NCI-H1436 treated with DMSO at 0.1 percent for 48 hours (cell line): ENCODE data around the gene CACNB4.
A peak's percentile ranks its signal among the peaks of the same experiment; 100 is the strongest.

ENCODE experiments used
- DNase-seq: peaks from one replicate; lab custom pipeline; 2025; lab: John Stamatoyannopoulos, UW

The CACNB4 gene

GRCh38 chr2:152088006-152088405 lies 10.8 kb downstream of the CACNB4 start:
- DNase-seq, result no peak

GRCh38 chr2:152086231-152086630 lies 12.6 kb downstream of the CACNB4 start:
- peak; percentile 69 for DNase-seq

- no peak for DNase-seq
These were observed 14.8 kb downstream of the CACNB4 start for GRCh38 chr2:152084076-152084475.

- no peak for DNase-seq
These were observed 15.5 kb downstream of the CACNB4 start for GRCh38 chr2:152083202-152083875.

- DNase-seq, result no peak
These were observed 20.2 kb downstream of the CACNB4 start for GRCh38 chr2:152078662-152079061.

- DNase-seq, result no peak
These were observed 20.8 kb downstream of the CACNB4 start for GRCh38 chr2:152078023-152078422.

- no peak for DNase-seq
These were observed 23.3 kb downstream of the CACNB4 start for GRCh38 chr2:152075461-152076050.

- no peak for DNase-seq
These were observed 26.8 kb downstream of the CACNB4 start for GRCh38 chr2:152072011-152072410.

GRCh38 chr2:152071518-152071917 lies 27.3 kb downstream of the CACNB4 start:
- no peak for DNase-seq

- no peak for DNase-seq
These were observed 27.8 kb downstream of the CACNB4 start for GRCh38 chr2:152071092-152071491.

GRCh38 chr2:152068226-152068625 lies 30.6 kb downstream of the CACNB4 start:
- DNase-seq, result no peak

GRCh38 chr2:152067823-152068222 lies 31.0 kb downstream of the CACNB4 start:
- no peak for DNase-seq

- no peak for DNase-seq
These were observed 32.9 kb downstream of the CACNB4 start for GRCh38 chr2:152065945-152066344.

GRCh38 chr2:152064001-152064400 lies 34.8 kb downstream of the CACNB4 start:
- DNase-seq, result no peak

GRCh38 chr2:152063325-152063924 lies 35.4 kb downstream of the CACNB4 start:
- no peak for DNase-seq

- DNase-seq, result no peak
These were observed 36.4 kb downstream of the CACNB4 start for GRCh38 chr2:152062125-152063091.

GRCh38 chr2:152061383-152061782 lies 37.5 kb downstream of the CACNB4 start:
- DNase-seq, result no peak

- no peak for DNase-seq
These were observed 40.2 kb downstream of the CACNB4 start for GRCh38 chr2:152058655-152059054.

GRCh38 chr2:152056418-152056817 lies 42.4 kb downstream of the CACNB4 start:
- DNase-seq, result no peak

- DNase-seq, result no peak
These were observed 43.3 kb downstream of the CACNB4 start for GRCh38 chr2:152055366-152056108.

GRCh38 chr2:152054593-152054992 lies 44.3 kb downstream of the CACNB4 start:
- DNase-seq, result no peak

- DNase-seq, result no peak
These were observed 47.4 kb downstream of the CACNB4 start for GRCh38 chr2:152051436-152051835.
